NT2/D1 (cell line): ENCODE data around the gene PCDHGA4.
"Not testable (repeated sequence)": the region's sequence is repeated elsewhere in the genome, so short reads cannot be mapped to it uniquely, and the experiment has no call there.

Experiments used
- DNase-seq: peaks from one replicate; pipeline ENCODE4 v3.0.0-alpha.2; 2011; ENCODE audit warnings: low read depth, low spot score
- H3K27me3 ChIP-seq: 2 replicates; pipeline ENCODE4 v1.6.0; 2011; ENCODE audit warnings: mild to moderate bottlenecking; ENCODE audit not compliant: insufficient read length, insufficient read depth
- H3K36me3 ChIP-seq: 2 replicates; pipeline ENCODE4 v1.6.1; 2011; ENCODE audit warnings: mild to moderate bottlenecking, low read length, mixed read lengths; ENCODE audit not compliant: insufficient read depth, insufficient read length
- H3K4me1 ChIP-seq: 2 replicates; pipeline ENCODE4 v1.5.1; 2011; ENCODE audit not compliant: insufficient read depth, insufficient read length
- H3K4me3 ChIP-seq: 2 replicates; pipeline ENCODE4 v1.5.1; 2011; ENCODE audit warnings: low read depth; ENCODE audit not compliant: insufficient read length
- H3K9ac ChIP-seq: 2 replicates; pipeline ENCODE4 v1.6.0; 2011; ENCODE audit warnings: low read depth; ENCODE audit not compliant: insufficient read length
- H3K9me3 ChIP-seq: 2 replicates; pipeline ENCODE4 v1.5.1; 2011; ENCODE audit warnings: mild to moderate bottlenecking, low read length; ENCODE audit not compliant: insufficient read depth
- SUZ12 ChIP-seq: IDR thresholded peaks from 2 replicates; pipeline ENCODE4 v1.6.1; 2011; ENCODE audit not compliant: insufficient read length, insufficient read depth; ENCODE audit errors: extremely low read depth
- YY1 ChIP-seq: IDR thresholded peaks from 2 replicates; pipeline ENCODE4 v1.6.1; 2011; ENCODE audit not compliant: insufficient read length, insufficient read depth
- ZNF274 ChIP-seq: IDR thresholded peaks from 2 replicates; pipeline ENCODE4 v1.6.1; 2011; ENCODE audit warnings: mild to moderate bottlenecking, low read depth, low read length

Gene PCDHGA4

GRCh38 chr5:141366016-141366896, 11.4 kb downstream of the PCDHGA4 start:
- H3K36me3 ChIP-seq, result no peaks in the 10 kb centered on the region
- DNase-seq, result no peak
- no peaks in the 10 kb centered on the region for H3K27me3 ChIP-seq
- no peak overlapping the region for H3K9ac ChIP-seq
- H3K4me3 ChIP-seq, result no peak overlapping the region
- H3K9me3 ChIP-seq, result peaks cover 46% of the 10 kb centered on the region; the same call in 1 of the 2 replicates
- no peaks in the 10 kb centered on the region for H3K4me1 ChIP-seq
- TF ChIP-seq YY1, result no peak
- no peak for TF ChIP-seq ZNF274
- no peak for TF ChIP-seq SUZ12

- Histone ChIP-seq H3K4me1 (no peaks in the 10 kb centered on the region), H3K9ac (no peak within 1 kb of the TSS), H3K36me3 (no peaks in the 10 kb centered on the region), H3K27me3 (no peaks in the 10 kb centered on the region), H3K4me3 (no peak within 1 kb of the TSS), H3K9me3 (peaks cover 30% of the 10 kb centered on the region; the same call in 1 of the 2 replicates)
- no peak for TF ChIP-seq YY1
- TF ChIP-seq SUZ12, result no peak
- TF ChIP-seq ZNF274, result no peak
- DNase-seq, result no peak
Observed at GRCh38 chr5:141369994-141370848, 15.4 kb downstream of the PCDHGA4 start, which contains the start of gene PCDHGB3. TSS of gene PCDHGB3 (plus strand) at chr5:141370242. CDS start at chr5:141370395, 153 bp downstream.

GRCh38 chr5:141371572-141372475, 17.0 kb downstream of the PCDHGA4 start:
- TF ChIP-seq YY1, result no peak
- no peak for TF ChIP-seq ZNF274
- TF ChIP-seq SUZ12, result no peak
- Histone ChIP-seq H3K9ac (no peak overlapping the region), H3K9me3 (peaks cover 17% of the 10 kb centered on the region; the same call in 1 of the 2 replicates), H3K4me3 (no peak overlapping the region), H3K36me3 (no peaks in the 10 kb centered on the region), H3K27me3 (no peaks in the 10 kb centered on the region), H3K4me1 (no peaks in the 10 kb centered on the region)
- no peak for DNase-seq

- no peak for DNase-seq
- no peak within 1 kb of the TSS for H3K9ac ChIP-seq
- H3K36me3 ChIP-seq, result no peaks in the 10 kb centered on the region
- no peak for TF ChIP-seq SUZ12
- TF ChIP-seq ZNF274, result no peak
- TF ChIP-seq YY1, result no peak
- no peak within 1 kb of the TSS for H3K4me3 ChIP-seq
- H3K9me3 ChIP-seq, result peaks cover 17% of the 10 kb centered on the region; the same call in 1 of the 2 replicates
- no peaks in the 10 kb centered on the region for H3K4me1 ChIP-seq
- H3K27me3 ChIP-seq, result no peaks in the 10 kb centered on the region
Observed at GRCh38 chr5:141373673-141374317, 19.0 kb downstream of the PCDHGA4 start, which contains the start of gene PCDHGA6. TSS of gene PCDHGA6 (plus strand) at chr5:141373891. CDS start at chr5:141374084, 193 bp downstream.

GRCh38 chr5:141374627-141375026, 19.8 kb downstream of the PCDHGA4 start:
- TF ChIP-seq SUZ12, result no peak
- no peak for TF ChIP-seq YY1
- TF ChIP-seq ZNF274, result no peak
- H3K4me3 ChIP-seq, result no peak overlapping the region
- no peaks in the 10 kb centered on the region for H3K4me1 ChIP-seq
- no peaks in the 10 kb centered on the region for H3K27me3 ChIP-seq
- DNase-seq, result no peak
- H3K36me3 ChIP-seq, result no peaks in the 10 kb centered on the region
- H3K9ac ChIP-seq, result no peak overlapping the region
- peaks cover 17% of the 10 kb centered on the region; the same call in 1 of the 2 replicates for H3K9me3 ChIP-seq

GRCh38 chr5:141375444-141376155, 20.8 kb downstream of the PCDHGA4 start:
- H3K9me3 ChIP-seq, result peaks cover 16% of the 10 kb centered on the region; the same call in 1 of the 2 replicates
- H3K36me3 ChIP-seq, H3K9ac ChIP-seq, H3K27me3 ChIP-seq, H3K4me1 ChIP-seq, DNase-seq, H3K4me3 ChIP-seq: not testable (repeated sequence)
